OCI-LY3 (cell line): ENCODE data around the gene SMTNL2.

Source experiments
- EZH2phosphoT487 ChIP-seq: fragments of 200-600 bp; shearing (Covaris generic); IDR thresholded peaks from 2 replicates; pipeline ENCODE4 v1.6.1; 2018; ENCODE audit warnings: antibody characterized with exemption, mixed run types, low read depth
- TF ChIP-seq, protein P1 (sequence below): fragments of 200-600, 300-600 bp; sonication (generic); IDR thresholded peaks from 2 replicates; pipeline ENCODE4 v1.5.1; 2014; ENCODE audit warnings: antibody characterized with exemption, low read length, low read depth

DNA sequence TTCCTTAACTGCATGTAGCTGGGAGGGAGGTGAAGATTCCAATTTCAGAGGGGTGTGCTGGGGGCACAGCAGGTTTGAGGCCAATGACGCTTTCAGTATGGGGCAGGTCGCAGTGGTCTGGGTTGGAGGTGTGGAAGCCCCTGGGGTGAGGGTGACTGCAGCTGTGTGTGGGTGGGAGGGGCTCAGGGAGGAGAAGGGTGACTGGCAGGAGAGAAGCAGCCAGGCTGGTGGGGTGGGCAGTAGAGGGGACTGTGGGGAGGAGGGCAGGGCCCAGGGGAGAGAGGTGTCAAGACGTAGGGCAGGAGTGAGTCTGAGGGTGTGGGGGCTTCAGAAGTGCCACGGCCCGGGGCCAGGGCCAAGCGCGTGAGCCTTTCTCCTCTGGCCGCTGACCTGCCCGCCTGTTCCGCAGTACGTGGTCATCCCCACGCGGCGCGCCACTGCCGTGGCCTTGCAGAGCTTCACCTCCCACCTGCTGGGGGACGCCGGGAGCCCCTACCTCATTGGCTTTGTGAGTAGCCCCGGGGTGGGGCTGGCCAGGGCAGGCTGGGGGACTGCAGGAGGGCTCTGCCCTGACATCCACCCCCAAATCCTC is 48.6 kb upstream of the SMTNL2 start:
- TF ChIP-seq, protein P1, sequence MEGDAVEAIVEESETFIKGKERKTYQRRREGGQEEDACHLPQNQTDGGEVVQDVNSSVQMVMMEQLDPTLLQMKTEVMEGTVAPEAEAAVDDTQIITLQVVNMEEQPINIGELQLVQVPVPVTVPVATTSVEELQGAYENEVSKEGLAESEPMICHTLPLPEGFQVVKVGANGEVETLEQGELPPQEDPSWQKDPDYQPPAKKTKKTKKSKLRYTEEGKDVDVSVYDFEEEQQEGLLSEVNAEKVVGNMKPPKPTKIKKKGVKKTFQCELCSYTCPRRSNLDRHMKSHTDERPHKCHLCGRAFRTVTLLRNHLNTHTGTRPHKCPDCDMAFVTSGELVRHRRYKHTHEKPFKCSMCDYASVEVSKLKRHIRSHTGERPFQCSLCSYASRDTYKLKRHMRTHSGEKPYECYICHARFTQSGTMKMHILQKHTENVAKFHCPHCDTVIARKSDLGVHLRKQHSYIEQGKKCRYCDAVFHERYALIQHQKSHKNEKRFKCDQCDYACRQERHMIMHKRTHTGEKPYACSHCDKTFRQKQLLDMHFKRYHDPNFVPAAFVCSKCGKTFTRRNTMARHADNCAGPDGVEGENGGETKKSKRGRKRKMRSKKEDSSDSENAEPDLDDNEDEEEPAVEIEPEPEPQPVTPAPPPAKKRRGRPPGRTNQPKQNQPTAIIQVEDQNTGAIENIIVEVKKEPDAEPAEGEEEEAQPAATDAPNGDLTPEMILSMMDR: no peak
- TF ChIP-seq EZH2phosphoT487: no peak
